GM18868 (cell line): ENCODE results near the gene EPB41L4A.

Source experiments
- ATAC-seq: cut with Tn5 transposase; IDR thresholded peaks from one replicate; pipeline ENCODE4 v1.9.1; 2021; ENCODE audit warnings: mild to moderate bottlenecking, moderate library complexity; ENCODE audit not compliant: unreplicated experiment

EPB41L4A gene

DNA sequence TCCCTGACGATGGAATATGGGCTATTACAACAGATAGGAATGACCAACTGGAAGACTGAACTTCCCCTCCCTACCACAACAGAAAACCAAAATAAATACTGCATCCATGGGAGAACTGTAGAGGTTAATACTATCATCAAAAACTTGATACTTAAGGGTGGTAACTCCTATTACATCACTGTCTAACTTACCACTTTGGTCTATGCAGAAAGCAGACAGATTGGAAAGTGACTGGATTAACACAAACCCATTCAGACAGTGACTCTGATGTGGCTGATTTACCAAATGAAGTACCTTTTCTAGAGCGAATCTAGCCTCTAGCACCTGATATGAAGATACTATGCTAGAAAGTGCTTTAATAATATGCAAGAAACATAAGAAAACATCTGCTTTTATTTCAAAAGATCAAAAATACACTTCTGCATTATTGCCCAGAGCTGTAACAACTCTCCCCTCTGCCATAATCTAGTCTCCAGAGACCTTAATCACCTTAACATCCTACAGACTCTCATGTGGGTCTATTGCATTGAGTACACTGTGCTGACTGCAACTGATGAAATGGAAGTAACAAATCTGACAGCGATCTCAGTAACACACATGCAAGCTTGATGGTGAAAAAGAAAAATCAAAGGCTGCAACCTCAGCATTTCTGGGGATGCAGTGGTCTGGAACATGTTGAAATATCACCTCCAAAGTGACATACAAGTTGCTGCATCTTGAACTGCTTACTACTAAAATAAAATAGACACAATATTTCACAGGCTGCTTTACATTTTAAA lies 62.7 kb downstream of the EPB41L4A start:
- ATAC-seq = no peak

DNA sequence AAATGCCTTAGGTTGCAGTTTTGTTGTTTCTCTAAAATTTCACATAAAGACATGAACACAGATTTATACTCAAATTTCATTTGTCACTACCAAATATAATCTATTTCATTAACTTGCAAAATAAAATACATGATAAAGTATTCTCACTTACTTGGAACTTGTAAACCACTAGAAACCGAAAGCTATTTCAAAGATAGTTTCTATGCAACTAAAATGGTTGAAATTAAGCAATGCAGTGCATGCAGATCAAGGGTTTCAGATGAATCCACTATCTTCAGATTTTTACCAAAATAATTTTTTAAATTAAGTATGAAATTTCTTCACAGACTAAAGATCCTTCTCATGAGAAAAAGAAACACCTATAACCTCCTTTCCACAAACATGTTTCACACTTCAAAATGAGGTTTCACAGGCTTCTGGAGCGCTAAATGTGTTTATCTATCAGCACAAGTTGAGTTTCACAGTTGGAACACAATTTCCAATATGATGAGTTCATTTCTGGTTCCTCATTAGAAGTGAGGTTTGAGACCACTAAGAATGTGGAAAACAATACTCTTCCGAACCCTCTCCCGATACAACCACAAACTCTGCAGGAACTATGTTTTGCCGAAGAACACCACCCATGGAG lies 63.9 kb downstream of the EPB41L4A start:
- no peak for ATAC-seq

DNA sequence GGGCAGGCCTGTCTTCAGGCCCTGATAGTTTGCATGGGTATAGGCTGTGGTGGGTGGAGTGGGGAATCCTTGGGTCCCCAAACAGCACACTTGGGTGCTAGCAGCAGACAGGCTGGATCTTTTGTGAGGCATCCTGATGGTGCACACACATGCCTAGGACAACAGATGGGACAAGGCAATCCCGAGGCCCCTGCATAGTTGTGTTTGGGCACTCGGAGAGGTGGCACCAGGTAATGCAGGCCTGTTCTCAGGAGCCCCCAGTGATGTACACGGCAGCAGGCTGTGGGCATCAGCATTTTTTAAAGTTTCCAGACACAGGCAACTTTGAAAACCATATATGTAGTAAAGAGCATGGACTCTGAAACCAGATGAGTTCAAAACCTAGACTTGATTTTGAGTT lies 65.4 kb downstream of the EPB41L4A start:
- ATAC-seq = no peak

DNA sequence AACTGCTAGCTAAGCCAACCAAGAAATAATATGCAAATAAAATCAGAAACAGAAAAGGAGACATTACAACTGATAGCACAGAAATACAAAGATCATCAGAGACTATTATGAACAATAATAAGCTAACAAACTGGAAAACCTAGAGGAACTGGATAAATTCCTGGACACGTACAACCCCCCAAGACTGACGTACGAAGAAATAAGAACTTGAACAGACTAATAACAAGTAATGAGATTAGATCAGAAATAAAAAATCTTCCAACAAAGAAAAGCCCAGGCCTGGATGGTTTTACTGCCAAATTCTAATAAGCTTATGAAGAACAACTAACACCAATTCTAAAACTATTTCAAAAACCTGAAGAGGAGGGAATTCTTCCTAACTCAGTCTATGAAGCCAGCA lies 67.9 kb downstream of the EPB41L4A start:
- ATAC-seq = no peak

DNA sequence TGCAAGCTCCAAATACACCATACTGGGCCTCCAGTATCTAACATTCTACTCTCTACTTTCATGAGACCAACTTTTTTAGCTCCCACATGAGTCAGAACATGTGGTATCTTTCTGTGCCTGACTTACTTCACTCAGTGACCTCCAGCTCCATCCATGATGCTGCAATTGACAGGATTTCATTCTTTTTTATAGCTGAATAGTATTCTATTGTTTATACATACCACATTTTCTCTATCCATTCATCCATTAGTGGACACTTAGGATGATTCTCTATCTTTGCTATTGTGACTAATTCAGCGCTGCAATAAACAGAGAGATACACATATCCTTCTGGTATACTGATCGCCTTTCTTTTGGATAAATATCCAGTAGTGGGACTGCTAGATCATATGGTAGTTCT lies 68.5 kb downstream of the EPB41L4A start:
- ATAC-seq = no peak

DNA sequence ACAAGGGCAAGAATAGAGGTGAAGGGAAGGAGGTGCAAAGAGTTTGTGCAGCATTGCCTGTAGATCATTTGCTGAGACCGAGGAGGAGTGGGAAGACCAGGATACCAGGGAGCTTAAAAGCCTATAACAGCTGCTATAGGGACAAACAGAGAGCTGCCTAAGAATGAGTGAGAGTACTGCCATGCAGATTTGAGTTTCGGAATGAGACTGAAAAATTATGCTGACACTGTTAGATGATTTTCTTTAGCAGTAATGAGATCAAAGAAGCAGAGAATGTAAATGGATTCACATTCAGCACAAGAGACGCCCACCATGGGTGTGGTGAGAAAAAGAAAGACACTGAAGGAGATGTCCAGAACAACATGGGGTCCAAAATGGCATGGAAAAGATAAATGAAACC lies 69.7 kb downstream of the EPB41L4A start:
- ATAC-seq = peak; percentile 28

DNA sequence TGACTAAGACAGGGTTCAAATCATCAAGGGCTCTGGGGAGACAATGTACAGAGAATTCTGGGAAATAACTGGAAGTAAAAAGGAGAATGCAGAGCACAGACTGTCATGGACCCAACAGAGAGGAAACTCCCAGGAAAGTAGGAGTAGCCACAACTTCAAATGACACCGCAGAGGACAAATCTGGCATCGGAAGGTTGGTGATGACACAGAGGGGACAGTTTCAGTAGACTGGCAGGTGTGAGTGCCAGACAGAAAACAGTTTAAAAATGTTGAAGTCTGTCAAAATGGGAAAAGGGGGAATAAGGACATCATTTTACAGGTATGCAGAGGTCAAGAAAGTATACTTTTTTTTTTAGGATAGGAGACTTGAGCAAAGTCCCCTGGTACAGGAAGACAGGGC lies 70.2 kb downstream of the EPB41L4A start:
- ATAC-seq = peak; percentile 20

DNA sequence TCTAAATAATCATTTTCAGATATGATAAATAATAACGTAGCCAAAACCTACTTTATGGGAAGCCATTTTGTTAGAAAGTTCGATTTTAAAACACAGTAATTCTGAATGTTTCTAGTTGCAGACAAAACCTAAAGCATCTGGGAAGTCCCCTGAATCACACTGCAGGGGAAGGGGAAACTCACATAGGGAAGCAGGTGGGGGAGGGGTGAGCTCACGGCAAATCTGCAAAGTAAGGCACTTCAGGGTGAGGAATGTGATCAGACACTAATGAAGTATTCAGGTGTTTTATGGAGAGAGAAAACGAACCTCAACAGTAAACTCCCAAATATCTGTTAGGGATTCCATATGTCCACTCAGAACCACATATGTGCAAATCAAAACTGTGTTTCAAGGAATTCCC lies 70.7 kb downstream of the EPB41L4A start:
- no peak for ATAC-seq

DNA sequence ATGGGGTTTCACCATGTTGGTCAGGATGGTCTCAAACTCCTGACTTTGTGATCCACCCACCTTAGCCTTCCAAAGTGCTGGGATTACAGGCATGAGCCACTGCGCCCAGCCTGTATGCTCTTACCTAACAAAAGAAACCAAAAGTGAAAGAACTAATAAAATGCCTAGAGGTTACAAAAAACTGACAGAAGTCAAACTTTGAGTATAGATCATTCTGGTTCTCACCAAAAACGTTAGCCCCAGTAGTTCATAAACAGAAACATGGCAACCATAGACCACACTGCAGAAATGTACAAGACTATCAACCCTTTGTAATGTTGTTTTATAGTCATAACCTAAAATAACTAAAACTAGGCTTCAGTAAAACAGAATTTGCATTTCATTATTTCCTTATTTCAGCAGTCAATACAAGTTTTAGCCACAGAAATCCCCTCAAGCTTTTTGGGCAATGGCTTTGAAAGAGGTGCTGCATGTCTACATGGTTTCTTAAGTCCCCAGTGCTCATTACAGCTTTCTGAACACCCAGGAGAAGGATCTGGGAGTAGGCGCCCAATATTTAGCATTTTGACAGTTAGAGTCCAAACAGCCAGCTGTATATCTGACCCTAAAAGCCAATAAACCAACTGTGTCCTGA lies 72.5 kb downstream of the EPB41L4A start:
- ATAC-seq = peak; percentile 35

DNA sequence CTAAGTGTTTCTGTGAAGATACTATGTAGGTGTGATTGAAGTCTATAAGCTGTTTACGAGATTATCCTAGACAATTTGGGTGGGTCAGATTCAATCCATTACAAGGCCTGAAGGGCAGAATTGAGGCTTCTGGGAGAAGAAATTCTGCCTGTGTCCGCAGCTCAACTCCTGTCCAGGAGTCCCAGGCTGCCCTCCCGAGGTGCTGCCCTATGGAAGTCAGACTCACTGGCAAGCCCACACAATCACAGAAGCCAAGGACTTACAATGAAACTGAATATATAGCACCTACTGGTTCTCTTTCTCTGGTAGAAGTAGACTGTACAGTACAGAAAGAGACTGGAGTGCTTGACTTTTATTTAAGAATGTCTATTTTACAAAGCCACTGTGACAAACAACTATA lies 74.5 kb downstream of the EPB41L4A start:
- no peak for ATAC-seq

DNA sequence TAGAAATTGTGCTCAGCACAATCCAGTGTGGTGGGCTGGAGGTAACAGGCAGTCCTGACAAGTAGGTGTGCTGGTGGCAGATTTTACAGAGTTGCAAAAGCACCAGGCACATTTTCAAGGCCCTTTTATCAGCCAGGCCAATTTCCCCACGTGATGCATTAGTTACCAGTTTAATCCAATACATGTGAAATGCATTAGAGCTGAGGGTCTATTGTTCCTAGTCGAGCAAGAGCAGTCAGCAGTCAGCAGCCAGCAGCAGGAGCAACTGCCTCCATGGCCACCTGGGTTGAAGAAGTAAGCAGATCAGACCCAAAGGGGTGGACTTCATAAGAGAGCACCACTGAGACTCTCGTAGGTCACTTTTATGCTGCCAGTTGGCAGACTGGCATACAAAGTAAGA lies 76.7 kb downstream of the EPB41L4A start:
- ATAC-seq = no peak

DNA sequence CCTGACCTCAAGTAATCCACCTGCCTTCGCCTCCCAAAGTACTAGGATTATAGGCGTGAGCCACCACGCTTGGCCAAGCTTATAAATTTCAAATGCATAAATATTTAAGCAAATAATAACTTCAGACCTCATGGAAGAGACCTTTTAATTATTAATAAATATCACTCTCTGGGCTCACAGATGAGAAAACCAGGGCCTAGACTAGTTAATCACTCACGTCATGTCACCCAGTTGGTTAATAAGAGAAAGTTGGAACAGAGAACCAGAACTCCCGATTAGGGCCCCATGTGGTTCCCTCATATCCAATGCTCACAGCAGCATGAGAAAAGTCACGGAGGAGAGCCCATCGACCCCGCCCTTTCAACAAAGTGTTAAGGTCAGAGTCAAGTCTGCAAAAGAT lies 79.3 kb downstream of the EPB41L4A start:
- ATAC-seq = no peak

DNA sequence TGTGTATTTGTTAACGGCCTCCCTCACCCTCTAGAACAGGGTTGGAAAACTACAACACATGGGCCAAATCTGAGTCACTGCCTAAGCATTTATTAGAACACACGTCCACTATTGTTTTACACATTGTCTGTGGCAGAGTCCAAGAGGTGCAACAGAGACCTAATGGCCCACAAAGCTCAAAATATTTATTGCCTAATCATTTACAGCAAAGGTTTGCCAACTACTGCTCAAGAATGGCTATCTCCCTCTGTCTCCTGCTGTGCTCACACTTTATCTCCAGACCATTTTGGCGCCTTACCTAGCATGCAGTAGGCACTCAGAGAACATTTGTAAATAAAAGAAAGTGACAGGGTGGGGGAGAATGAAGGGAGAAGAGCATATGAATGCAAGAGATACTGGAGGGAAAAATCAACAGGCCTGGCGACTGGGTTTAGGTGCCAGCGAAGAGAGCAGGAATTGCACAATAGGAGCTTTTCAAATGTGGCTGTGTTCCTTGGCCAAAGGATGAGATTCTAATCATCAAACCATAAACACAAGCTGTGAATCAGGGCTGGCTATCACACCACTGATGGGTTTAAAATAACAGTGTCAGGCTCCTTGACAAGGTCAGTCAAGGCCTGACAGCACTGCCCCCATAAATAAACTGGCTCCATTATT lies 80.3 kb downstream of the EPB41L4A start:
- no peak for ATAC-seq

DNA sequence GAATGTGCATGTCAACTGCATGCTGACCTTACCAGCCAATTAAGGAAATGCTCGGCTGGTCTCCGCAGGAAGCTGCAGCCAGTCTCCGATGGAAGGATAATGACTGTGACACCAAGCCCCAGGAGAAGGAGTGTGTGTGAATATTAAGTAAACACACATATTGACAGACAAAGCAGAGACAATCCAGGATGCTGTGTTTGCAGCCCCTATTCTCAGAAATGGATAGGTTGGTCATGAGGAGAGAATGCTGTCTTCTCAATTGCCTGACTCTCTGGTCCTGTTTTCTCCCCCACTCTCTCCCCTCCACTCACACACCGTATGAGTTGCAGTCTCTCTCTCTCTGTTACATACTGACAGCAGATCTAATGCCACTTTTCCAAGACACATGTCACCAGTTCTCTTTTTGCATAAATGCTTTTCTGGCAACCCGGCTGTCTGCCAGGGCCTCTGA lies 85.7 kb downstream of the EPB41L4A start:
- ATAC-seq = no peak

DNA sequence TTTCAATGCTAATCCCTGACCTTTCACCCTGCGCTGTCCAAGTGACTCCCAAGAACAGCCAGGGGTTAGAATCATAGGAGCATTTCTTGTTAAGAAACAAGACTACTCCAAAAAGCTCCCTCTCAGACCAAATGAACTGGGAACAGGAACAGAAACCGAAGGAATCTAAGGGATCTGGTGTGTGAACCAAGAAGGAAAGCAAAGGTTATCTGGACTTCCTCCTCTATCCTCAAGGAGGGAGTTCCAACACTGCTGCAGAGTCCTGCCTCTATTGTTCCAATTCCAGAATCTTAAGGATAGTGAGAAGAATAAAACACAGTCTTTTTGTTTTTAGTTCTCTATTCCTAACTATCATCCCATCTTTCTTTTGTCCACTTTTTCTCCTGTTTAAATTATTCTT lies 87.2 kb downstream of the EPB41L4A start:
- no peak for ATAC-seq

DNA sequence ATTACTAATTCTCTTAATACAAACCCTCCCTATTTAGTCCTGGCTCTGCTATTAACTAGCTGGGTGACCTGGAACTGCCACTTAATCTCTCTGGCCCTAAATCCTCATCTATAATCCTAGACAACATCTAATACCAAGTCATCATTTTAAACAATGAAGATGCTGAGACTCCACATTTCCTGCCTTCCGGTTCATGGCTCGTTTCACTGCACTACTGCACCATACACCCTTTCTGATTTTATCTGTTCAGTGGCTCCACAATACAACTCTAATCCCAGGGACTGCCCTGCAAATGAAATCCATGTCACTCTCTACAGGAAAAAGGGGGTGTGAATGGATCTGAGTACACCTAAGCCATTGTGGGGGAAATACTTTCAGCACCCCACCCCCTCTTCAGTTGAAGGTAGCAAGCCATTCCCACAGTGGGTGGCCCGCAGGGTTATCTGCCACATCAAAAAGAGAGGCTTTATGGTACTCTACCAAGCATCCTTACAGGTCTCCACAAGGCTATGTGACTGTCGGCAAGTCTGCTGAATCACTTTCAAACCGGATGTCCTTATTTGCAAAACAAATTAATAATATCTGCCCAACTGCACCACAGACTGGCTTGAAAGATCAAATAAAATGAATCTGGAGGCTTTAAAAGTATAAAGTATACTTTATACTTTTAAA lies 89.5 kb downstream of the EPB41L4A start:
- ATAC-seq = peak; percentile 93

DNA sequence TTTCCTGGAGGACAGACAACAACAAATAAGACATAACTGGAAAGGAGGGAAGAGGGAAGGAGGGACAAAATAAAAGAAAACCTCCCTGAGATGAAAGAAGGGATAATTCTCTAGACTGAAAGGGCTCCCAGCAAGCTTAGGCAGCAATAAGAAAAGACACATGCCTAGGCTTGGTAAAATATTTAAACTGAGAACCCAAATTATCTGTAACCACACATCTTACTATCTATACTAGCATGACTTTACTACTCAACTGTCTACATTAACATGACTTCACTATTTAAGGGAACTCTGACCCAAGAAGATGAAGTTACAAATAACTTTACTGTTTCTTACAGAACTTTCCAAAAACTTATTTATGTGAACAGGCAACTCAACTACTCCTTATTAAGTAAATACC lies 95.9 kb downstream of the EPB41L4A start:
- ATAC-seq = no peak

DNA sequence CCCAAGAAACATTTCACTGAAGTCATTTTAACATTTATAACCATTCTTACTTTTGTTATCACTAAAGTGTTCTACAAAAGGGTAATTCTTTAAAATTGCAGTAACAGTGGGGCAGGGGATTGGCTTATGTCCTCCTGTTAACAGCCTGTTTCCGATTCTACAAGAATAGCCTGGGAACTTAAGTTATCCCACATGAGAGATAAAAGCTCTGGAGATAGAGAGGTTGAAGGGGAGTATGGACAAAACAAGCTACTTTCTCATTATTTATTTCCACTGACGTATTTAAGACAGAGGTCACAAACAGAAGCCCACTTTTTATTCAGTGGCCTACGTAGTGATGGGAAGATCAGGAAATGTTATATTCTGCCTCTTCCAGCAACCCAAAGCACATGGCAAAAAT lies 98.7 kb downstream of the EPB41L4A start:
- no peak for ATAC-seq

DNA sequence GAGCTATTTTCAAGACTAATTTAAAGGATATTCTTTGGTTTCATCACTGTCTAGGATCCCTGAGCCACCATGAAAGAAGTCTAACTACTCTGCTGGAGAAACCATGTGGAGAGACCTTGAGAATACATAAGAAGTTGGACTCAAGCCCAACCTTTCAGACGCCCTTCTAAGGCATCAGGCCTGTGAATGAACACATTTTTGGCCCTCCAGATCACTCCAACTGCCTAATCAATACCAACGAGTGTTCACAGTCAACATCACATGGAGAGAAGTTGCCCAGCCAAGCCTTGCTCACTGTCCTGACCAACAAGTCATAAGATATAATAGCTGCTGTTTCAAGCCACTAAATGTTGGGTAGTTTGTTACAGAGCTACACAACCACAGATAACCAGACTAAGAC lies 100.7 kb downstream of the EPB41L4A start:
- ATAC-seq = no peak

DNA sequence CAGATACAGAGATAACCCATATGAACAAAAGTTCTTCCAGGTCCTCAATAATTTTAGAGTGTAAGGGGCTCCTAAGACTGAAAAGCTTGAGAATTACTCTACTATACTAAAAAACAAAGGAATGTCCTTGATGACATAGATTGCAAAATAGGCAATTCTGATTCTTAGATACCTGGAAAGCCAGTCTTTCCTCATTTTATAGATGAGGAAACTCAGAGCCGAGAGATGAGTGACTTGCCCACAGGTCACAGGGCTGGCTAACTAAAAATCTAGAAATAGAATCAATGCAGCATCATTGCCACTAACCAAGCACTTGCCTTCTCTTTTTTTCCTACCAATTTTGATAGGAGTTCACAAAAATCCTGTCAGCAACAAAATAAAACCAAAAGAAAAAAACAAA lies 101.2 kb downstream of the EPB41L4A start:
- no peak for ATAC-seq

DNA sequence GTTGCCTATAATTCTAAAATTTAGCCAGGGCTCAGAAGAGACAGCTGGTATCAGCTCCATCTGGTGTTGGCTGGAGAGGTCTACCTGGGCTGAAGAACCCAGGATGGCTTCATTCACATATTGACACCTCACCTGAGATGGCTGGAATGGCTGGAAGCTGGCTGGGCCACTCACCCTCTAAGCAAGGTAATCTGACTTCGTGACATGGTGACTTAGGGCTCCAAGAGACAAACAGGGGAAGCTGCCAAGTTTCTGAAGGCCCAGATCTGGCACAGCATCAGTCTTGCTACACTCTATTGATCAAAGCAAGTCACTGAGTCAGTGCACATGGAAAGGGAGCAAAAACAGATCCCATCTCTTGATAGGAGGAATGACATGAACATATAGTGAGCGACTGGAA lies 102.3 kb downstream of the EPB41L4A start:
- no peak for ATAC-seq
